SK-N-SH treated with all-trans-retinoic acid at 6 μM for 48 hours (cell line): ENCODE measurements around the gene LARGE1.

Experiments used
- CREB5 ChIP-seq: fragments of 250-450 bp; sonication (Bioruptor Pico); IDR thresholded peaks from 2 replicates; pipeline ENCODE4 v1.5.1; 2020; ENCODE audit warnings: low read depth, mild to moderate bottlenecking, moderate library complexity
- POU6F1 ChIP-seq: fragments of 250-450 bp; sonication (Bioruptor Pico); IDR thresholded peaks from 2 replicates; pipeline ENCODE4 v1.8.0; 2021; ENCODE audit warnings: low read depth, mild to moderate bottlenecking, moderate library complexity, borderline replicate concordance
- ZFP3 ChIP-seq: fragments of 250-450 bp; sonication (Bioruptor Pico); IDR thresholded peaks from 2 replicates; pipeline ENCODE4 v1.5.0; 2020; ENCODE audit warnings: mild to moderate bottlenecking, moderate library complexity
- ZFP30 ChIP-seq: fragments of 450-650 bp; formaldehyde crosslinking; IDR thresholded peaks from 2 replicates; pipeline ENCODE4 v1.5.0; 2022; ENCODE audit warnings: mild to moderate bottlenecking, moderate library complexity
- TF ChIP-seq, protein P1 (sequence below): fragments of 250-450 bp; sonication (Bioruptor Pico); IDR thresholded peaks from 2 replicates; pipeline ENCODE4 v1.8.0; 2020; ENCODE audit warnings: mild to moderate bottlenecking, moderate library complexity, borderline replicate concordance

GRCh38 chr22:33391298-33391697 lies 529.0 kb downstream of the LARGE1 start:
- TF ChIP-seq, protein P1, sequence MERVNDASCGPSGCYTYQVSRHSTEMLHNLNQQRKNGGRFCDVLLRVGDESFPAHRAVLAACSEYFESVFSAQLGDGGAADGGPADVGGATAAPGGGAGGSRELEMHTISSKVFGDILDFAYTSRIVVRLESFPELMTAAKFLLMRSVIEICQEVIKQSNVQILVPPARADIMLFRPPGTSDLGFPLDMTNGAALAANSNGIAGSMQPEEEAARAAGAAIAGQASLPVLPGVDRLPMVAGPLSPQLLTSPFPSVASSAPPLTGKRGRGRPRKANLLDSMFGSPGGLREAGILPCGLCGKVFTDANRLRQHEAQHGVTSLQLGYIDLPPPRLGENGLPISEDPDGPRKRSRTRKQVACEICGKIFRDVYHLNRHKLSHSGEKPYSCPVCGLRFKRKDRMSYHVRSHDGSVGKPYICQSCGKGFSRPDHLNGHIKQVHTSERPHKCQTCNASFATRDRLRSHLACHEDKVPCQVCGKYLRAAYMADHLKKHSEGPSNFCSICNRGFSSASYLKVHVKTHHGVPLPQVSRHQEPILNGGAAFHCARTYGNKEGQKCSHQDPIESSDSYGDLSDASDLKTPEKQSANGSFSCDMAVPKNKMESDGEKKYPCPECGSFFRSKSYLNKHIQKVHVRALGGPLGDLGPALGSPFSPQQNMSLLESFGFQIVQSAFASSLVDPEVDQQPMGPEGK: no peak
- TF ChIP-seq ZFP30 (no peak), POU6F1 (CRISPR knock-in tag) (no peak), CREB5 (no peak), ZFP3 (CRISPR knock-in tag) (no peak)
